Activated B cell treated with CpG ODN at 0.5 μM for 24 hours (primary cell): ENCODE measurements around the gene SH3RF3. TPM values are rescaled to one million over a fixed set of nuclear protein-coding genes. Genes with fewer than 3 reads are reported as not detected.

ENCODE experiments used
- ATAC-seq: fragments of 200-7000 bp; cut with Tn5 transposase; one replicate; pipeline ENCODE4 v1.10.0; 2021; ENCODE audit warnings: low read depth, mild to moderate bottlenecking, moderate library complexity
- CTCF ChIA-PET: fragments of 350-600 bp; sonication (Branson Sonifier 250); formaldehyde crosslinking; loops from one replicate; lab custom pipeline; 2021; ENCODE audit warnings: antibody characterized with exemption; lab: Charles Lee
- POLR2A ChIA-PET: fragments of 350-600 bp; sonication (Branson Sonifier 250); formaldehyde crosslinking; loops from one replicate; lab custom pipeline; 2021; ENCODE audit warnings: antibody characterized with exemption; lab: Charles Lee
- DNase-seq: peaks from one replicate; pipeline ENCODE4 v3.0.0; 2022
- H3K27ac Mint-ChIP-seq: one replicate; pipeline ENCODE4 v1.8.0; 2020; ENCODE audit warnings: mixed read lengths
- H3K27me3 Mint-ChIP-seq: one replicate; pipeline ENCODE4 v1.8.0; 2021; ENCODE audit warnings: mixed read lengths
- H3K36me3 Mint-ChIP-seq: one replicate; pipeline ENCODE4 v1.8.0; 2021; ENCODE audit warnings: low read depth, mixed read lengths
- H3K4me1 Mint-ChIP-seq: one replicate; pipeline ENCODE4 v1.8.0; 2021; ENCODE audit warnings: mixed read lengths
- H3K4me3 Mint-ChIP-seq: one replicate; pipeline ENCODE4 v1.8.0; 2020; ENCODE audit warnings: mild to moderate bottlenecking, mixed read lengths
- H3K9me3 Mint-ChIP-seq: one replicate; pipeline ENCODE4 v1.8.0; 2020; ENCODE audit warnings: mixed read lengths
- CTCF ChIP-seq: fragments of 200-600 bp; IDR thresholded peaks from one replicate; pipeline ENCODE4 v1.8.0; 2022; ENCODE audit warnings: antibody characterized with exemption, mild to moderate bottlenecking
- intact Hi-C: fragments of 100-400 bp; cut with micrococcal nuclease; formaldehyde crosslinking; loops from one replicate; pipeline ENCODE4 v1.15.1; 2024
- total RNA-seq: library from RNA; stranded (reverse); gene quantifications from 2 replicates; pipeline ENCODE4 v1.2.3, GENCODE V29; 2022

SH3RF3 gene
- total RNA-seq, 1 donor from 2014 or later: 0.09 TPM

DNA sequence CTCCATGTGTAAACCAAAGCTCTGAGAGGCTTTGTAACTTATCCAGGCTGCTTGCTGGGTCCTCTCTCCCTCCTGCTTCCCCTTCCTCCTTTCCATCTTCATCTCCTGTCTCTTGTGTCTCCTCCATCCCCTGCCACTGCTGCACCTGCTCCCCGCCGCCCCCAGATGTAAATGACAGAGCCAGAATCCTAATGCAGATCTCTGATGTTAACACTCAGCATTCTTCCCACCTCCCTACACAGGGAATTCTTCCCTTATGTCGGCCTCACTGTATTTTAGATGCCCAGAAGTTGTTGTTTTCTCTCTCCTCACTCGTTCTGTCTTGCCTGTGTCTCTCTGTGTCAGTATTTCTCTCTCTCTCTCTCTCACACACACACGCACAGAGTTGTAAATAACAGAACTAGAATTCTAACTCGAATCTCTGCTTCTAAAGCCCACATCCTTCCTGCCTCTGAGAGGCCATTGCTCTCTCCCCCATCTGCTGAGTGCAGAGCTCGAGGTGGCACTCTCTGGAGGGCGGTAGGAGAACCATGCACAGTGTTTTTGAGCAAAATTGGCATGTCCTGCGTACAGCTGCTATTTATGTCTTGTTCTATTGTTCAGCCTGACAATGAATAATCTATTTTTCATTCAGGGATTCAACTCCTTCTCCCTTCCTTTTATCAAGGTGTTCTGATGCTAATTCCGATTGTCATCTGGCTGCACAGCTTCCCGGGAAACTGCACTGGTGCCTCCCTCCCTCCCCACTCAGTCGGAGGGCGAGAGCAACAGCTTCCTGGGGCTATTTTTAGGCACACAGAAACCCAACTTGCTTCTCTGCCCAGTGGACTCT lies 219.9 kb downstream of the SH3RF3 start:
- ATAC-seq (peak; percentile 50), DNase-seq (no peak)
- no peaks in the 10 kb centered on the region for H3K36me3 Mint-ChIP-seq
- ChIA-PET CTCF (no interaction called here), POLR2A (no interaction called here)
- H3K27me3 Mint-ChIP-seq: peaks cover 2% of the 10 kb centered on the region
- no peaks in the 10 kb centered on the region for H3K9me3 Mint-ChIP-seq
- H3K4me3 Mint-ChIP-seq: peak overlapping the region; percentile 26
- H3K27ac Mint-ChIP-seq: no peak overlapping the region
- H3K4me1 Mint-ChIP-seq: peaks cover 14% of the 10 kb centered on the region
- intact Hi-C loops: no loop called here
- TF ChIP-seq CTCF: no peak

DNA sequence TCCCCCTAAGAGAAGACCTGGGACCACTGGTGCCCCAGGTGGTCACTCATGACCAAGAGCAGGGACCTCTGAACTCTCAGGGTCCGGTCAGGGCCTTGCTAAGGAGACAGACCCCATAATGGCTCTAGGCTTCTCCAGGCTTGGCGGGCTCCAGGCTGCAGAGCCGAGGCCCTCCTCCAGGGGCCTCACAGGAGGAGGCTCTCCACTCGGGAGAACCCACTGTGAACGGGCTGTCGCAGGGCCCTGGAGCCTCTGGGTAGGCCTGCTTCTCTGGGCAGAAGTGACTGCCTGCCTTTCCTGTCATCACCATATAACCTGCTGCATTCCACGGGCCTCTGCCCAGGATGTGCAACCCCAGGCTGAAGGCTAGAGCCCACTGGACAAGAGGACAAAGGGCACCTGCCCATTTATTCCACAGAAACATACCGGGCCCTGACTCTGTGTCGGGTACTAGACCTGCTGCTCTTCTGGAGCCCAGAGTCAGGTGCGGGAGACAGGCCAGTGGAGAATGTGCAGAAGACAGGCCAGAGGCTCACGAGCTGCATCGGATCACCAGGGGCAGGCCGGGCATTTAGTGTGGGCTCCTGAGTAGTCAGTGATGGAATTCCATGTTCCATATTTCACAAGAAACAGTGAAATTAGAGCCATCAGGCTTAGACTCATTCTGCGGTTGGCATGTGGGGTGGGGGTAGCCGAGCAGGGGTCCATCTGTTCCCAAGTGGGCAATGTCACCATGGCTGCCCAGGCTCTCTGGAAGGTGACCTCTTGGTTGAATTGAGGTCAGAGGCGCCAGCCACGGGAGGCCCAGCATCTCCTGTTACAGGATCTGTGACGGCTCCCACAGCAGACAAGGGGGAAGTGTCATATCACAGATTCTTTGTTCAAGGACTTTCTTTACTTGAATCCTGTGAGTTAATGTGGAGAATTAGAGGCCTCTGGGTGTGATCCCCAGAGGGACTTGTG lies 220.8 kb downstream of the SH3RF3 start:
- DNase-seq (no peak), ATAC-seq (no peak)
- ChIA-PET CTCF (no interaction called here), POLR2A (no interaction called here)
- Mint-ChIP-seq H3K27me3 (peaks cover 2% of the 10 kb centered on the region), H3K4me3 (no peak overlapping the region), H3K4me1 (peaks cover 14% of the 10 kb centered on the region), H3K9me3 (no peaks in the 10 kb centered on the region), H3K36me3 (no peaks in the 10 kb centered on the region), H3K27ac (no peak overlapping the region)
- TF ChIP-seq CTCF: no peak
- intact Hi-C loops: no loop called here

- DNase-seq (no peak), ATAC-seq (no peak)
- no peak for TF ChIP-seq CTCF
- Mint-ChIP-seq H3K4me1 (peaks cover 14% of the 10 kb centered on the region), H3K9me3 (no peaks in the 10 kb centered on the region), H3K27ac (no peak overlapping the region), H3K4me3 (no peak overlapping the region), H3K27me3 (peaks cover 2% of the 10 kb centered on the region), H3K36me3 (no peaks in the 10 kb centered on the region)
- intact Hi-C loops: no loop called here
- POLR2A ChIA-PET: no interaction called here
- CTCF ChIA-PET: no interaction called here
Observed at GRCh38 chr2:109350526-109350925, 221.5 kb downstream of the SH3RF3 start.

DNA sequence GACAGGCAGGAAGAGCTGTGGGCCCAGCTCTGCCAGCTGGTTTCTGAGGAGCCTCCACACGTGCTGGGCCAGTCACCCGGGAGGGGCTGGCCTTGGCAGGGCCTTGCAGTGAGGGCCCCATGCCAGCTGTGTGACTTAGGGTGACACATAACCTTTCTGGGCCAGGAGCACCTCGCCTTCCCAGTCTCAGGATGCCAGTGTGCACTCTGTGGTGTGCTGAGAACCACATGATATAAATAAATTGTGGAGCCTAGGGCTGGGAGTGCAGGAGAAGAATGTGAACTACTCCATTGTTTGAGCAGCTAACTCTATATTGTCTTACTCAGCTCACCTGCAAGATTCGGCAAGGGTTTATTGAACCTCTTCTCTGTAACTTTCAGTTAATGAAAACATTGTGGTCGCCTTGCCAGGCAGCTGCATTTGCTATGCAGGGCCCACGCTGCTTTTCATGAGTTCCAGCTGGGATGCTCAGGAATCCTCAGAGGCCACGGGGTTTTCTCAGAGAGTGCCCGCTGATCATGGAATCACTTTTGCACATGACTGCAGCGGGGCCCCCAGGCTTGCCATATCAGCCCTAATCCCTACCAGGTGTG lies 222.3 kb downstream of the SH3RF3 start:
- ATAC-seq (no peak), DNase-seq (no peak)
- H3K27ac Mint-ChIP-seq: no peak overlapping the region
- no peaks in the 10 kb centered on the region for H3K9me3 Mint-ChIP-seq
- no peak overlapping the region for H3K4me3 Mint-ChIP-seq
- intact Hi-C loops: no loop called here
- H3K36me3 Mint-ChIP-seq: no peaks in the 10 kb centered on the region
- peaks cover 14% of the 10 kb centered on the region for H3K4me1 Mint-ChIP-seq
- H3K27me3 Mint-ChIP-seq: peaks cover 2% of the 10 kb centered on the region
- ChIA-PET CTCF (no interaction called here), POLR2A (no interaction called here)
- TF ChIP-seq CTCF: no peak
